GM21723 (cell line): Measurements from ENCODE around the gene CCN5.

Source experiments
- ATAC-seq: cut with Tn5 transposase; IDR thresholded peaks from one replicate; pipeline ENCODE4 v1.9.1; 2021; ENCODE audit warnings: mild to moderate bottlenecking, moderate library complexity; ENCODE audit not compliant: unreplicated experiment

Gene CCN5

GRCh38 chr20:44735816-44736169 lies 20.6 kb downstream of the CCN5 start:
- ATAC-seq: no peak

DNA sequence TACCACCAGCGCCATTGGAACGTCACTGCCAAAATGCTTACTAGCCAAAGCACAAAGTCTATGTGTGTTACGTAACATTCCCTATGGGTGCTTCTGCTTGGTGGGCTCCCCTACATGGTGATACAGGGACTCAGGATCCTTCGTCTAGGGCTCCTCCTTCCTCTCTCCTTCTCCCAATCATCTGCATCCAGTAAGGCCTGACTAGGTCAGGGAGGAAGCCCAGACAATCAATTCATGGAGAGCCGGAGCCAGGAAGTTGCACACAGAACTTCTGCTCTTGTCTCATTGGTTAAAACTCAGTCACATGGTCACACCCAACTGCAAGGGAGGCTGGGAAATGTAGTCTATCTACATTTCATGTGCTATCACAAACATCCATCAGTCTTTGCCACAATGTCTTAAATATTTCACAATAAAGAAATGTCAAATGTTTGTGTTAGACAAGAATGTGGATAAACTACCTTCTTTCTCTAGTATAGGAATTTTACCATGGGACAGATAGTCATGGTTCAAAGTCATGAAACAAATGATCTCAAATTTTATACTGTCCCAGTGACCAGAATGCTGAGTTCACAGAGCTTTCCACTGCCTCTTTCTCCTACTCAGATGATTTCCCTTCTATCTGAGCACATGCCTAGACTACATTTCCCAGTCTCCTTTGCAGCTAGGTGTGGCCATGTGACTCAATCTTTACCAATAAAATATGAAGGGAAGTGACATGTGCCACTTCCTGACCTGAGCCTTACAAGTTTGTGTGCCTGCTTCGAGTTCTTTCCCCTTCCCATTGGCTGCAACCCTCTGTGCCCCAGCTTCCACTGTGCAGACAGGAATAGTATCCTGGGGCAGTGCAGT lies 21.2 kb downstream of the CCN5 start:
- peak; percentile 54 for ATAC-seq

DNA sequence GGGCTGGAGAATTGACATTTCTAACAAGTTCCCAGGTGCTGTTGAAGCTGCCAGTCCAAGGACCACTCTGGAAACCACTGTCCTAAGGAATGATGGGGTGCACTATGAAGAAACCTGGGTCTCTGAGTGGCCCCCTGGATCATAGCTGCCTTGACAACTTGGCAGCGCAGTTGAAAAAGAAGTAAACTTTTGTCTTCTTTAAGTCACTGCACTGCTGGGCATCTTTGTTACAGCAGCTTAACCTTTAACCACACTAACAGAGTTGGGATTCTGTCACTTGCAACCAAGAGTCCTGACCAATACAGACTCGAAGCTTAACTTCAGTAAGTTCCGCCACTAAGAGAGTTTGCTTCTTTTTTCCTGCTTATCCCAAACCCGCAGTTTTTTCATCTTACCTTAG lies 21.9 kb downstream of the CCN5 start:
- no peak for ATAC-seq

DNA sequence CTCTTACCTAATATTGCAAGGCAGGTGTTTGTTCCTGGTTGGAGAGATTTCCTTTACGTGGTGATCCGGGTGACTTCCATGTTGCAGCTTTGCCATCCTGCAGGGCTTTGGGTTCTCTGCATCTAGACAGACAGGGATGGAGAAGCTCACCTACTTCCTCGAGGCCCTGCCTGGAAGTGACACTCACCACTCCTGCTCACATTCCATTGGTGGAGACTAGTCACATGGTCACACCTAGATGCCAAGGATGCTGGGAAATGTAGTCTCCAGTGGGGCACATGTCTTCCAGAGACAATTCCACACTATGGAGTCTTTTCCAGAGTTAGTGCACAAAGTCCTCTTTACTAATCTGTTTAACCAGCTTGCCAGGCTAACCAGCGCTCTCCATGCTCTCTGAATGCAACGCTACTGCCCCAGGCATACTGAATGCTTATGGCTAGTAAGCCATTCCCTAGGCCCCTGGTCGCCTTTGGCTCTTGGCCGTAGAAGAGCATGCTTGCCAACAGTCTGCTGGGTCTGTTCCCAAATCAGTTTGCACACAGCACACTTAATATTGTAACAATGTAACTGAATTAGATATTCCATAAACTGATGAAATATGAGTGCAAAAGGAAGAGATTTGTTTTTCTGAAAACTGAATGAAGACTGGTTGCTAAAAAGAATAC lies 23.8 kb downstream of the CCN5 start:
- no peak for ATAC-seq

DNA sequence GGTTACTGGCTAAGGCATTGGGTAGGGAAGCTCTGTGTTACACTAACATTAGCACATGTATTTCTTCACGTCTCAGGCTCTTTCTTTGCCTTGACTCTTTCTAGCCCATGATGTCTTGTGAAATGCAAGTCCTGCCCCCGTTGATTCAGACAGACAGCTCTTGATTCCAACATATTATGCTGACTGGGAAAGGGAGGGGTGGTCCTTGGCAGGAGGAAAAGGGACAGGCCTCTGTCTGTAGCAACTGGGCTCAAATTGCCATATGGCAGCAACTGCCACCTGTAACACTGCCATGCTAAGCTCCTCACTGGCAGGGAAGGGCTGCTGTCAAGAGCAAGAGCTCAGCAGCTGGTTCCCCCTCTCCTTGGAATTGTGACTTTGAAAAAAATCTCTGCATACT lies 24.8 kb downstream of the CCN5 start:
- no peak for ATAC-seq

DNA sequence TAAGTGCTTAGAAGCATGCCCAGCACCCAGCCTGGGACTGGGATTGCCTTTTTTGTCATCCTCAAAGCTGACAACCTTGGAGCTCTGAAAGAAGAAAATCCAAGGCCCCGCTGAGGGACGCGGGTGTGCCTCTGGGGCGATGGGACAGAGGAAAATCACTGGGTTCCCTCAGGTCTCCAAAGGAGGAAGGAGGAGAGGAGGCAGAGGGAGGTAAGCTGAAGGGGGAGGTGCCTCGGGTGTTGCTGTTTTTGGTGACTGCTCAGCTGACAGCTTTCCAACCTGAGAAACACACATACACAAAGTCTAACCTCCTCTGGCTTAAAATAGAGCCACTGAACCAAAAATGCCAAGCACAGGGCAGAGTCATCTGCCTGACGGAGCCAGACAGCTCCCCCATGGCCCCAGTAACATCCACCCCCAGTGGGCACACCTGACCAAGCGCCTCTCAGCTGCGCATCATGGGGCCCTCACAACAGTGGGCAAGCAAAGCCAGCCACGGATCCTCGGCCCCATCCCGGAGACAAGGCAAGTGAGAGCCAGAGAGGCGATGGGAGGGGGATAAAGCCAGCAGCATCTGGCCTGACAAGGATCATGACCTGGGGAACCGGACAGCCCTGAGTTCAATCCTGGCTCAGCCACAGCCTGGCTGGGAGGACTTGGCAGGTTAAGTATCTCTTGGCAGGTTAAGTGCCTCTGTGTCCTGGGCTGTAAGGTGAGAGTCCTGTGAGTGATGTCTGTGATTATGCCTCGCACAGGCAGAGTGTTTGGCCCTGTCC lies 27.3 kb downstream of the CCN5 start:
- no peak for ATAC-seq

DNA sequence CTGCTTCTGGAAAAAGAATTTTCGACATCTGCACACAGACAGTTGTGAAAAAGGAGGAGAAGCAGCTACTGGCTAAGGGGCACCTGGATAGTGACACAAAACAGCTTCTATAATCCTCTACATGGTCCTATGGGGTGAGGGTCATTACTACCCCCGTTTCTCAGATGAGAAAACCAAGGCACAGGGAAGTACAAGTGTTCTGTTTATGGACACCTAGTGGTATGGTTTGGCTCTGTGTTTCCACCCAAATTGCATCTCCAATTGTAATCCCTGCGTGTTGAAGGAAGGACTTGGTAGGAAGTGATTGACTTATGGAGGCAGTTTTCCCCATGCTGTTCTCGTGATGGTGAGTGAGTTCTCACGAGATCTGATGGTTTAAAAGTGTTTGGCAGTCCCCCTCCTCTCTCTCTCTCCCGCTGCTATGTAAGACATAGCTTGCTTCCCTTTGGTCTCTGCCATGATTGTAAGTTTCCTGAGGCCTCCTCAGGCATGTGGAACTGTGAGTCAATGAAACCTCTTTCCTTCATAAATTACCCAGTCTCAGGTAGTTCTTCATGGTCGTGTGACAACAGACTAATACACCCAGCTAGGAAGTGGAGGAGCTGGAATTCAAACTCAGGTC lies 28.0 kb downstream of the CCN5 start:
- no peak for ATAC-seq

DNA sequence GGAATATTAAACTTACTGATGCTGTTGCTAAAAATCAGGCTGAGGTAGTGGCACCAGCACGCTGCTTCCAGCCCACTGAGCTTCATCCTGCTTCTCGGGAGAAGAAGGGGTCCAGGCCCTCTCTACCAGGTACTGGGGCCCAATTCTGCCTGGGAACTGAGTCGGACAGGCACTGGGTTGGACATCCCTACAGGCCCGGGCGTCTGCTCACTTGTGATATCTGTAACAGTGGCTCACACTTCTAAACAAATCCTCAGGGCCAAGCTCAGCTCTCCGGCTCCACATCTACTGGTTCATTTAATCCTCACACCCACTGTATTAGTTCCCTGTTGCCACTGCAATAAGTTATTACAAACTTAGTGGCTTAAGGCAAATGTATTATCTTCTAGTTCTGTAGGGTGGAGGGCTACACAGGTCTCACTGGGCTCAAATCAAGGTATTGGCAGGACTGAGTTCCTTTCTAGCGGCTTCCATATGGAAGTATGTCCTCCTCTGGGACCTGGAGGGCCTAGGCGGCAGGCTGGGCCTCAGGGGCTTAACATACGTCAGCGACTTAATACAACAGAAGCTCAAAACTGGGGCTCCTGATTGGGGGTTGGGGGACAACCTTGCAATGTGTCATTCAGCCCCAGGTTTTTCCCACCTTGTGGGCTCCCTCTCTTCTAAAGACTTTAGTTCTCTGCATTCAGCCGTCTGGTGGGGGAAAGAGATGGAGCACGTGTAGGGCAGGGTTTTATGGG lies 28.9 kb downstream of the CCN5 start:
- ATAC-seq: no peak

DNA sequence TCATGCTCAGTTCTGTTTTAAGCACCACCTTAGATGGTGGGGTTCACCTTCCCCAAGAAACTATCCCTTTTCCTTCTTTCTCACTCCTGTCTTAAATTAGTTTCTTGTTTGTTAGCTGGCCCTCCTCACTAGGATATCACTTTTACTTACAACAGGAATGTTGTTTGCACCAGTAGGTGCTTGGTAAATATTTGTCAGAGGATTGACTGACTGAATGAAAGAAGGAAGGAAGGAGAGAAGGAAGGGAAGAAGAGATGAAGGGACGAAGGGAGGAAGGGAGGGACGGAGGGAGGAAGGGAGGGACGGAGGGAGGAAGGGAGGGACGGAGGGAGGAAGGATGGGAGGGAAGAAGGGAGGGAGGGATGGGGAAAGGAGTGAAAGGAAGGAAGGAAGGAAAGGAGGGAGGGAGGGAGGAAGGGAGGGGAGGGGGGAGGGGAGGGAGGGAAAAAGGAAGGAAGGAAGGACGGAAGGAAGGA lies 30.0 kb downstream of the CCN5 start:
- no peak for ATAC-seq

DNA sequence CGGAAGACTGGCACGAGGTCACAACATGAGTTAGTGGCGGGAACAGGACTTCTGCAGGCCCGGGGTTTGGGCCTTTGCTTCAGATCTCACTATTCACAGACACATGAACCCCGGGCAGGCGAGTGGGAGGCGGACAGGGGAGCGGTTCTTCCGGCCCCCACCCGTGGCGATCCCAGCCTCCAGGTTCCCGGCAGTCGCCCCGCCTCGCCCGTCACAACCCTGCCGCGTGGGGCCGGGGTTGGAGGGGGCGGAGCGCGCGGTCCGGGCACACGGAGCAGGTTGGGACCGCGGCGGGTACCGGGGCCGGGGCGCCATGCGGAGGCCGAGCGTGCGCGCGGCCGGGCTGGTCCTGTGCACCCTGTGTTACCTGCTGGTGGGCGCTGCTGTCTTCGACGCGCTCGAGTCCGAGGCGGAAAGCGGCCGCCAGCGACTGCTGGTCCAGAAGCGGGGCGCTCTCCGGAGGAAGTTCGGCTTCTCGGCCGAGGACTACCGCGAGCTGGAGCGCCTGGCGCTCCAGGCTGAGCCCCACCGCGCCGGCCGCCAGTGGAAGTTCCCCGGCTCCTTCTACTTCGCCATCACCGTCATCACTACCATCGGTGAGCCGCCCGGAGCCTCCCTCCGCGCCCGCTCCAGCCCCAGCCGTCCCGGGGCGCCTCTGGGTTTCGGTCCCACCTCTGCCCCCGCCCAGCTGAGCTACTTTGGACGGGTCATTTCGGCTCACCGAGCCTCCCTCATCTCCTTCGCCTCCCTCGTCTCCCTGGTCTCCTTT lies 30.6 kb downstream of the CCN5 start, which contains the start of gene KCNK15:
TSS of gene KCNK15 (plus strand) at position 268 of the 769 bp plus-strand sequence. CDS start at position 314, 46 bp downstream.
- ATAC-seq: no peak

DNA sequence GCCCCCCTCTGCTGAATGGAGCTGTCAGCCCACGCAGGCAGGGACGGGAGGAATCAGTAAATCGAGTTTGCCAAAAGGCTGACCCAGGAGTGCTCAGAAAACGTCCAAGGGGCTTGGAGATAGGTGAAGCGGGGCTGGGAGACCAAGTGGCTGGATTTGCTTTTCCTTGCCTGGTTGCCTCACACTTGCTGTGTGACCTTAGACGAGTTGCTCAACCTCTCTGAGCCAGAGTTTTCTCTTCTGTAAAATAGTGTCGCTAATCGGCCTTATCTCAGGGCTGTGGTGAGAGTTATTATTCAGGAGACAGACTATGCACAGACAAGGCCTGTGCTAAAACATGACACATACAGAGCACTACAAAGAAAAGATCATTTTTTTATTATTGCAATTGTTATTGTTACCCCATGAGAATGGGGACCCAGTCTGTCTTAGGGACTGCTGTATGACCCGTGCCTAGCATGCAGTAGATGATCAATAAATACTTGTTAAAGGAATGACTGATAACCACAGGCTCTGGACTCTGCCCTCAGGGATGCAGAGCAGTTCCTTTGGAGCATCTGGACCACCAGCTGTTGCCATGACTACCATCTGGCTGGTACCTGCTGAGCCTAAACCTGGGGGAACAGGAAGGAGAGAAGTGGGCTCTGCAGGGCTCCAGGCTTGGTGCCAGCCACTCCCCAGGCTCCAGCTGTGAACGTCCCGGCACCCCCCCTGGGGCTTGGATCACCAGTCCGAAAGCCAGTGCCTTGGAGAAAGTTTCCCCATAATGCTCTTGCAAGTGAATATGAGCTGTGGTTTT lies 31.4 kb downstream of the CCN5 start:
- ATAC-seq: no peak

DNA sequence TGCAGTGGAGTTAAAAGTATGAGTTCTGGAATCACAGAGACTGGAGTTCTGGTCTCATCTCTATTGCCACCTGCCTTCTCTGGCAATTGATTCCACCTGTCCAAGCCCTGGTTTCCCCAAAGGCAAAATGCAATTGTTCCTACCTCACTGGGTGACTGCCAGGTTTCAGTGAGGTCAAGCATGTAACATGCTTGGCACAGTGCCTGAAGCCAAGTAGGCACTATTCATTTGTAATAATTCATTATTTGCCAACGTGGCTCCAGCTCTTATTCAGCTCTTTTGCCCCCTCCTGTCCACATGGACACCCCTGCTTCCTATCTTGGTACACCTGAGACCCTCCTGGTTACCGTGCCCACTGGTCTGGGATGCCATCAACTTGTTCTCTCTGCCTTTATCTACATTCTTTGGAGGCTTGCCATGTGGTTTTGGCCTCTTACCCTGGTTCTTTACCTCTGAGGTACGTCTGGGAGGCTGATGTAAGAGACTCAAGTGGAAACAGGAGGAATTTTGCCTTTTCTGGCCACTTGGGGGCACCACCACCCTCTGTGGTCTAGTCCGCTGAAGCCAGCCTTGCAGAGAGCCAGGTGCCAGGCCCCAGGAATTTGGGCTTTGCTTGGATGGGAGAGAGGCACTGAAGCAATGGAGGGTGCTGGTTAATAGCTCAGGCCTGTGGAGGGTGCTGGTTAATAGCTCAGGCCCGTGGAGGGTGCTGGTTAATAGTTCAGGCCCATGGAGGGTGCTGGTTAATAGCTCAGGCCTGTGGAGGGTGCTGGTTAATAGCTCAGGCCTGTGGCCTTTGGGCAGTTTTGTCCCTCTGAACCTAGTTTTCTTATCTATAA lies 32.2 kb downstream of the CCN5 start:
- ATAC-seq: no peak

GRCh38 chr20:44748005-44748370 lies 32.8 kb downstream of the CCN5 start:
- no peak for ATAC-seq

DNA sequence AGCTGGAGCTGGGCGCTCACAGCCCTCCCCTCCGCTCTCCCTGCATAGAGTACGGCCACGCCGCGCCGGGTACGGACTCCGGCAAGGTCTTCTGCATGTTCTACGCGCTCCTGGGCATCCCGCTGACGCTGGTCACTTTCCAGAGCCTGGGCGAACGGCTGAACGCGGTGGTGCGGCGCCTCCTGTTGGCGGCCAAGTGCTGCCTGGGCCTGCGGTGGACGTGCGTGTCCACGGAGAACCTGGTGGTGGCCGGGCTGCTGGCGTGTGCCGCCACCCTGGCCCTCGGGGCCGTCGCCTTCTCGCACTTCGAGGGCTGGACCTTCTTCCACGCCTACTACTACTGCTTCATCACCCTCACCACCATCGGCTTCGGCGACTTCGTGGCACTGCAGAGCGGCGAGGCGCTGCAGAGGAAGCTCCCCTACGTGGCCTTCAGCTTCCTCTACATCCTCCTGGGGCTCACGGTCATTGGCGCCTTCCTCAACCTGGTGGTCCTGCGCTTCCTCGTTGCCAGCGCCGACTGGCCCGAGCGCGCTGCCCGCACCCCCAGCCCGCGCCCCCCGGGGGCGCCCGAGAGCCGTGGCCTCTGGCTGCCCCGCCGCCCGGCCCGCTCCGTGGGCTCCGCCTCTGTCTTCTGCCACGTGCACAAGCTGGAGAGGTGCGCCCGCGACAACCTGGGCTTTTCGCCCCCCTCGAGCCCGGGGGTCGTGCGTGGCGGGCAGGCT lies 35.1 kb downstream of the CCN5 start:
- no peak for ATAC-seq

GRCh38 chr20:44752099-44752931 lies 37.1 kb downstream of the CCN5 start:
- no peak for ATAC-seq

DNA sequence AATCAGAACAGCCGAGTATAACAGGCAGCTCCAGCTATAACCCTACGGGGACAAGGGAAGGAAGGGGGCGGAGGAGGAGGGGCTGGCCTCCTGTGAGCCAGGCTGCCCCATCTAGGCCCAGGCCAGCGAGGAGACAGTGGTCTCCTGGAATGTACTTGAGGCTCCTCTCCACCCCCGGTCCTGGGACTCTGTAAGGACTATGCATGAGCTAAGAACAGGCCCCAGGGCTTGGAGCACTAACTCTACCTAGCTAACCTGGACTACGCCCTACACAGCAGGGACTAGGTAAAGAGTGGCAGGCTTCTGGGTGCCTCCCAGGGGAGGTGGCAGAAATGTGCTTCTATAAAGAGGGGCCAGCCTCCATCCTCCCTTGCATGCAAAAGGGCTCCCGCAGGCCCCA lies 39.4 kb downstream of the CCN5 start:
- ATAC-seq: no peak
